H9 (cell line): Measurements from ENCODE around the gene SORCS2. TPM values are rescaled to one million over a fixed set of nuclear protein-coding genes. Genes with fewer than 3 reads are reported as not detected.
A peak's percentile ranks its signal among the peaks of the same experiment; 100 is the strongest.

ENCODE experiments used
- DNase-seq: peaks from one replicate; pipeline ENCODE4 v3.0.0-alpha.2; 2017
- H2AFZ ChIP-seq: one replicate; pipeline ENCODE4 v1.6.1; 2013; ENCODE audit warnings: mild to moderate bottlenecking, low read length, control low read depth, moderate library complexity
- H2AK5ac ChIP-seq: 2 replicates; pipeline ENCODE4 v1.6.1; 2013; ENCODE audit warnings: low read length, control low read depth, mixed read lengths; ENCODE audit not compliant: insufficient read length
- H2BK120ac ChIP-seq: one replicate; pipeline ENCODE4 v1.6.1; 2013; ENCODE audit warnings: low read depth, mild to moderate bottlenecking, low read length, control low read depth, inconsistent platforms; ENCODE audit not compliant: poor library complexity, severe bottlenecking
- H2BK12ac ChIP-seq: 2 replicates; pipeline ENCODE4 v1.6.1; 2013; ENCODE audit warnings: low read length, control low read depth, mixed read lengths, low read depth; ENCODE audit not compliant: insufficient read length
- H2BK15ac ChIP-seq: 2 replicates; pipeline ENCODE4 v1.6.1; 2013; ENCODE audit warnings: low read depth, low read length, control low read depth
- H2BK20ac ChIP-seq: one replicate; pipeline ENCODE4 v1.6.1; 2013; ENCODE audit warnings: low read depth, mild to moderate bottlenecking, low read length, control low read depth, inconsistent platforms; ENCODE audit not compliant: poor library complexity, severe bottlenecking
- H2BK5ac ChIP-seq: 2 replicates; pipeline ENCODE4 v1.6.1; 2013; ENCODE audit warnings: low read length, control low read depth, mixed read lengths; ENCODE audit not compliant: insufficient read length
- H3K14ac ChIP-seq: 2 replicates; pipeline ENCODE4 v1.6.1; 2013; ENCODE audit warnings: low read length, control low read depth; ENCODE audit not compliant: insufficient read depth
- H3K18ac ChIP-seq: 2 replicates; pipeline ENCODE4 v1.6.1; 2013; ENCODE audit warnings: low read depth, mild to moderate bottlenecking, mixed read lengths, low read length, control low read depth; ENCODE audit not compliant: insufficient read length
- H3K23ac ChIP-seq: 2 replicates; pipeline ENCODE4 v1.6.1; 2013; ENCODE audit warnings: low read length, control low read depth, mixed read lengths, low read depth; ENCODE audit not compliant: insufficient read length
- H3K23me2 ChIP-seq: 2 replicates; pipeline ENCODE4 v1.6.1; 2013; ENCODE audit warnings: low read depth, mild to moderate bottlenecking, mixed read lengths, low read length, control low read depth; ENCODE audit not compliant: insufficient read length, poor library complexity, severe bottlenecking
- H3K27ac ChIP-seq: 2 replicates; pipeline ENCODE4 v1.5.1; 2013; ENCODE audit warnings: low read length, control low read depth, mixed read lengths, low read depth; ENCODE audit not compliant: insufficient read length
- H3K27me3 ChIP-seq: 2 replicates; pipeline ENCODE4 v1.6.1; 2013; ENCODE audit warnings: low read length, control low read depth, inconsistent platforms; ENCODE audit not compliant: insufficient read depth
- H3K4ac ChIP-seq: 2 replicates; pipeline ENCODE4 v1.6.1; 2013; ENCODE audit warnings: low read depth, mild to moderate bottlenecking, control low read depth, inconsistent platforms, low read length, moderate library complexity
- H3K4me1 ChIP-seq: 2 replicates; pipeline ENCODE4 v1.6.1; 2013; ENCODE audit warnings: low read length, control low read depth, inconsistent platforms; ENCODE audit not compliant: insufficient read depth
- H3K4me2 ChIP-seq: 2 replicates; pipeline ENCODE4 v1.6.1; 2013; ENCODE audit warnings: low read length, control low read depth, mixed read lengths; ENCODE audit not compliant: insufficient read length, insufficient read depth
- H3K56ac ChIP-seq: 2 replicates; pipeline ENCODE4 v1.6.1; 2013; ENCODE audit warnings: low read depth, mild to moderate bottlenecking, mixed read lengths, low read length, control low read depth; ENCODE audit not compliant: insufficient read length
- H3K79me1 ChIP-seq: 2 replicates; pipeline ENCODE4 v1.6.1; 2013; ENCODE audit warnings: low read depth, mild to moderate bottlenecking, moderate library complexity, low read length, control low read depth, inconsistent platforms; ENCODE audit not compliant: insufficient read depth, poor library complexity, severe bottlenecking
- H3K79me2 ChIP-seq: 2 replicates; pipeline ENCODE4 v1.6.1; 2013; ENCODE audit warnings: low read length, control low read depth, inconsistent platforms; ENCODE audit not compliant: insufficient read depth
- H3K9ac ChIP-seq: 2 replicates; pipeline ENCODE4 v1.6.1; 2013; ENCODE audit warnings: low read length, control low read depth, mixed read lengths; ENCODE audit not compliant: insufficient read length; ENCODE audit errors: extremely low read depth
- H3K9me3 ChIP-seq: one replicate; pipeline ENCODE4 v1.6.1; 2013; ENCODE audit warnings: low read depth, low read length, inconsistent platforms; ENCODE audit not compliant: control insufficient read depth
- H3T11ph ChIP-seq: one replicate; pipeline ENCODE4 v1.6.1; 2013; ENCODE audit warnings: mild to moderate bottlenecking, low read length, control low read depth, inconsistent platforms
- H4K20me1 ChIP-seq: one replicate; pipeline ENCODE4 v1.6.1; 2013; ENCODE audit not compliant: control insufficient read depth, insufficient read length, insufficient read depth
- H4K5ac ChIP-seq: 2 replicates; pipeline ENCODE4 v1.6.1; 2013; ENCODE audit warnings: low read depth, mild to moderate bottlenecking, mixed read lengths, low read length, control low read depth; ENCODE audit not compliant: insufficient read length
- H4K8ac ChIP-seq: replicated peaks from 2 replicates; pipeline ENCODE4 v1.6.1; 2013; ENCODE audit warnings: low read length, control low read depth, mixed read lengths, low read depth; ENCODE audit not compliant: insufficient read length
- H4K91ac ChIP-seq: 2 replicates; pipeline ENCODE4 v1.6.1; 2013; ENCODE audit warnings: low read depth, mild to moderate bottlenecking, moderate library complexity, mixed read lengths, low read length, control low read depth; ENCODE audit not compliant: insufficient read length
- H3K27ac Mint-ChIP-seq, 3 experiments: 2 replicates in 2 of 3; 3 replicates in 1 of 3; pipeline ENCODE4 v1.8.0; 2020 to 2021; ENCODE audit warnings: mixed read lengths in 3 of 3, mild to moderate bottlenecking in 1 of 3, moderate library complexity in 1 of 3
- H3K27me3 Mint-ChIP-seq: 2 replicates; pipeline ENCODE4 v1.8.0; 2021; ENCODE audit warnings: low read depth, mild to moderate bottlenecking, moderate library complexity, mixed read lengths
- H3K36me3 Mint-ChIP-seq, 3 experiments: 2 replicates in 2 of 3; 3 replicates in 1 of 3; pipeline ENCODE4 v1.8.0; 2020 to 2021; ENCODE audit warnings: low read depth in 3 of 3, mixed read lengths in 3 of 3; ENCODE audit not compliant: insufficient read depth in 1 of 3
- H3K4me1 Mint-ChIP-seq, 2 experiments: 2 replicates each; pipeline ENCODE4 v1.8.0; 2020; ENCODE audit warnings: mixed read lengths in 2 of 2
- H3K4me3 Mint-ChIP-seq, 2 experiments: 2 replicates in 1 of 2; 3 replicates in 1 of 2; pipeline ENCODE4 v1.8.0; 2020 to 2021; ENCODE audit warnings: mild to moderate bottlenecking in 2 of 2, mixed read lengths in 2 of 2, moderate library complexity in 1 of 2
- H3K9me3 Mint-ChIP-seq, 2 experiments: 2 replicates in 1 of 2; 3 replicates in 1 of 2; pipeline ENCODE4 v1.8.0; 2020; ENCODE audit warnings: mild to moderate bottlenecking in 2 of 2, mixed read lengths in 2 of 2, moderate library complexity in 1 of 2
- WGBS: extraction: QIAGEN DNeasy Blood & Tissue Kit; methylation state at CpG from one replicate; pipeline ENCODE4 v1.1.7; 2013; ENCODE audit warnings: missing lambda C conversion rate, low lambda C conversion rate, mixed read lengths; ENCODE audit not compliant: insufficient read length; ENCODE audit errors: extremely low coverage; 5-methylcytosine and 5-hydroxymethylcytosine counted together
- total RNA-seq: library from RNA; stranded (reverse); gene quantifications from 2 replicates; pipeline ENCODE4 v1.2.1, GENCODE V29; 2021
- TF ChIP-seq, protein P1 (sequence below): fragments of 200-600 bp; sonication (generic); conservative IDR thresholded peaks from 3 replicates; pipeline ENCODE4 v1.8.0; 2021; ENCODE audit warnings: antibody characterized with exemption, mild to moderate bottlenecking

Gene SORCS2
- total RNA-seq, 1 experiment from 2014 or later = 0.57 TPM

DNA sequence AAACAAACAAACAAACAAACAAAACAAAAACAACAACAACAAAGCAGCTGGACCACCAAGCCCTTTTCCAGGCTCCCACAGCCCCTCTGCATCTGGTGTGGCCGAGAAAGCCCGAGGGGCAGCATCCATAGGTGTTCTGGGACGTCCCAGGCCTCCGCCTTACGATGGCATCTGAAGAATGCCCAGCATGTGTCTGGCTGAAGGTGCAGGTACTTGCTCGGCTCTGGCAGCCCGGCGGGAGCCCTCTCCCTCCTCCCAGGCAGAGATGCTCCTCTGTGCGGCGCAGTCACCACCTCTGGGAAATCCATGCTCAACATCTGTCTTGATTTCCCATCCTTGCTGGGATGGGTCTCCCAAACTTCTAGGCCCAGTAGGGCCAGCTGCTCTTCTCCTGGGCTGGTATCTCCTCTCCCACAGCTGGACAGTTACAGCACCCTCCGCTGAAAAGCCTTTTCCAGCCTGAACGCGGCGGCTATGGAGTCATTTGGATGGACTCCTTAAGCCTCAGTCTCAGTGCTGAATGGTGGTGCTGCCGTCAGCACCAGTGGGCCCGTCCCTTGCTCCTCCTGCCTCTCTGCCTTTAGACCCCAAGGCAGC, 238.1 kb downstream of the SORCS2 start:
- Histone ChIP-seq H2AK5ac (no peak overlapping the region), H3K27me3 (no peaks in the 10 kb centered on the region), H3K79me1 (no peaks in the 10 kb centered on the region), H3K56ac (no peak overlapping the region), H3K9ac (no peak overlapping the region), H3T11ph (no peak overlapping the region), H3K4me2 (no peak overlapping the region), H2BK120ac (no peak overlapping the region), H2BK15ac (no peak overlapping the region), H4K91ac (no peak overlapping the region), H2BK5ac (no peak overlapping the region), H3K14ac (no peak overlapping the region), H3K27ac (no peak overlapping the region), H3K9me3 (no peaks in the 10 kb centered on the region), H3K23me2 (no peaks in the 10 kb centered on the region), H4K20me1 (no peaks in the 10 kb centered on the region), H3K23ac (no peak overlapping the region), H3K79me2 (no peaks in the 10 kb centered on the region), H3K18ac (no peak overlapping the region), H3K4ac (no peak overlapping the region), H3K4me1 (no peaks in the 10 kb centered on the region; the same call in 1 of the 2 replicates), H4K5ac (no peak overlapping the region), H2BK20ac (no peak overlapping the region), H4K8ac (no peak overlapping the region), H2AFZ (no peak overlapping the region), H2BK12ac (no peak overlapping the region)
- TF ChIP-seq, protein P1, sequence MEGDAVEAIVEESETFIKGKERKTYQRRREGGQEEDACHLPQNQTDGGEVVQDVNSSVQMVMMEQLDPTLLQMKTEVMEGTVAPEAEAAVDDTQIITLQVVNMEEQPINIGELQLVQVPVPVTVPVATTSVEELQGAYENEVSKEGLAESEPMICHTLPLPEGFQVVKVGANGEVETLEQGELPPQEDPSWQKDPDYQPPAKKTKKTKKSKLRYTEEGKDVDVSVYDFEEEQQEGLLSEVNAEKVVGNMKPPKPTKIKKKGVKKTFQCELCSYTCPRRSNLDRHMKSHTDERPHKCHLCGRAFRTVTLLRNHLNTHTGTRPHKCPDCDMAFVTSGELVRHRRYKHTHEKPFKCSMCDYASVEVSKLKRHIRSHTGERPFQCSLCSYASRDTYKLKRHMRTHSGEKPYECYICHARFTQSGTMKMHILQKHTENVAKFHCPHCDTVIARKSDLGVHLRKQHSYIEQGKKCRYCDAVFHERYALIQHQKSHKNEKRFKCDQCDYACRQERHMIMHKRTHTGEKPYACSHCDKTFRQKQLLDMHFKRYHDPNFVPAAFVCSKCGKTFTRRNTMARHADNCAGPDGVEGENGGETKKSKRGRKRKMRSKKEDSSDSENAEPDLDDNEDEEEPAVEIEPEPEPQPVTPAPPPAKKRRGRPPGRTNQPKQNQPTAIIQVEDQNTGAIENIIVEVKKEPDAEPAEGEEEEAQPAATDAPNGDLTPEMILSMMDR = no peak
- WGBS = no CpG with 5 or more reads among the region's 16 CpGs
- peak; percentile 77 for DNase-seq
- Mint-ChIP-seq H3K27ac (peak overlapping the region; percentile 25 to 72 (median 34); a peak in 3 of 7 replicates), H3K9me3 (no peaks in the 10 kb centered on the region; a peak in 1 of 5 replicates), H3K4me1 (peaks cover 43 to 54% of the 10 kb centered on the region in 2 experiments), H3K4me3 (no peak overlapping the region), H3K36me3 (no peaks in the 10 kb centered on the region), H3K27me3 (peaks cover 2% of the 10 kb centered on the region)
